HG02571 (cell line): ENCODE measurements around the gene NAGPA.

Source experiments
- ATAC-seq: cut with Tn5 transposase; IDR thresholded peaks from one replicate; pipeline ENCODE4 v1.9.1; 2021; ENCODE audit warnings: mild to moderate bottlenecking, moderate library complexity; ENCODE audit not compliant: unreplicated experiment

NAGPA gene

GRCh38 chr16:5004311-5004710 lies 29.4 kb downstream of the NAGPA start:
- ATAC-seq: no peak

- ATAC-seq: no peak
These were observed 29.9 kb downstream of the NAGPA start for GRCh38 chr16:5003828-5004227.

DNA sequence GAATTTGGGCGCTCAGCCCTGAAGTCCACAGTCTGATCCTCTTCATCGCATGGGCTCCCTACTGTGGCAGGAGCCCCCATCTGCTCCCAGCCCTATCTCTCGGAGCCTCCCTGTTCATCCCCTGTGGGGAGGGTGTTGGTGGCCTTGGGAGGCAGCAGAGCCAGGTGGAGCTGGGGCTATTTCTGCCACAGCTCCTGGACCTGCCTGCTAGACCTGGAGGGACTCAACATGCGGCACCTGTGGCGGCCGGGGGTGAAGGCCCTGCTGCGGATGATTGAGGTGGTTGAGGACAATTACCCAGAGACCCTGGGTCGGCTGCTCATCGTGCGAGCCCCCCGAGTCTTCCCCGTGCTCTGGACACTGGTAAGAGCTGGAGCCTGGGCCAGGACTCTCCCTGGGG lies 30.5 kb downstream of the NAGPA start:
- ATAC-seq: no peak

DNA sequence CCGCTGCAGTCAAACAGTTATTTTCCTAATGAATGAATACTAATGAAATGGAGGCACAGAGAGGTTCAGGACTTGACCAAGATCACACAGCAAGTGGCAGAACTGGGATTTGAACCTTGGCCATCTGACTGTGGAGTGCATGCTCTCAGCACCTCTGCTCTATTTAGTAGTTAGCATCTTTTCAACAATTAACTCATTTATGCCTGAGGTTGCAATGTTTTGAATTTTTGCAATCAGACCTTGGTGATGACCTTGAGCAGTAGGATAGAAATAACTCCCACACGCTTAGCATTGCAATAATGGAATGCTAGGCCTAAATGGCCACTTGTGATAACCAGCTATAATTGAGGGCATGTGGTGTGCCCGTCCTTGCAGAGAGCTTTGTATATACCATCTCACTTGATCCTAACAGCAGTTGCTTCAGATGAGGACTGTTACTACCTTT lies 31.0 kb downstream of the NAGPA start:
- no peak for ATAC-seq

GRCh38 chr16:5001986-5002385 lies 31.7 kb downstream of the NAGPA start:
- no peak for ATAC-seq

GRCh38 chr16:5001571-5001970 lies 32.2 kb downstream of the NAGPA start:
- ATAC-seq: no peak

GRCh38 chr16:5000573-5001001 lies 33.1 kb downstream of the NAGPA start:
- no peak for ATAC-seq

- ATAC-seq: no peak
These were observed 38.9 kb downstream of the NAGPA start for GRCh38 chr16:4994719-4995434.

DNA sequence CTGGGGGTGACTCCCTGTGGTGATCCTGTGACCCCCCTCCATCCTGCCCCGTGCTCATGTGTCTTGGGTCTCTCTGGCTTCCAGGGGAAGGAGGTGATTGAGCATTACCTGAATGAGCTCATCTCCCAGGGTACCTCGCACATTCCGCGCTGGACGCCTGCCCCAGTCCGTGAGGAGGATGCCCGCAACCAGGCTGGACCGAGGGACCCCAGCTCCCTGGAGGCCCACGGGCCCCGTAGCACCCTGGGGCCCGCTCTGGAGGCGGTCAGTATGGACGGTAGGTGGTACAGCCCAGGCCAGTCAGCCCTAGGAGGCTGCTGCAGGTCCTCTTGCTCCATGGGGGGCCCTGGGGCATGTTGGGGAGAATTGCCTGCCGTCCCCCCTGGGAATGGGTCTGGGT lies 42.0 kb downstream of the NAGPA start:
- ATAC-seq: no peak

GRCh38 chr16:4990415-4990814 lies 43.3 kb downstream of the NAGPA start:
- no peak for ATAC-seq

- ATAC-seq: no peak
These were observed 44.2 kb downstream of the NAGPA start for GRCh38 chr16:4989391-4990006.

DNA sequence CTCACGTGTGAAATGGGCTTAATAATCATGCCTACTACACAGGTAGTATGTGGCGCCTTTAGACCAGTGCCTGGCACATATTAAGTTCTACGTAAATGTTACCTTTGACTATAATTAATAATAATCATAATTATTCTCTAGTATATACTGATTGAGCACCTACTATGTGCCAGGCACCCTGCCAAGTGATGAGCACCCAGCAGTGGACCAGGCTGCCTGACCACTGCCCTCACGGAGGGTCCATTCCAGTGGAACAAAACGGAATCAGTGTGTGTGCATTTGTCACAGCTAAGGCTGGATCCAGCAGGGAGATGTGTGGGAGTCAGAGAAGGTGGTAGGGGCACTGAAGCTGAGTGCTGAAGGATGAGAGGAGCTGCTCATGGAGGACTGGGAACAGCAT lies 45.1 kb downstream of the NAGPA start:
- no peak for ATAC-seq

DNA sequence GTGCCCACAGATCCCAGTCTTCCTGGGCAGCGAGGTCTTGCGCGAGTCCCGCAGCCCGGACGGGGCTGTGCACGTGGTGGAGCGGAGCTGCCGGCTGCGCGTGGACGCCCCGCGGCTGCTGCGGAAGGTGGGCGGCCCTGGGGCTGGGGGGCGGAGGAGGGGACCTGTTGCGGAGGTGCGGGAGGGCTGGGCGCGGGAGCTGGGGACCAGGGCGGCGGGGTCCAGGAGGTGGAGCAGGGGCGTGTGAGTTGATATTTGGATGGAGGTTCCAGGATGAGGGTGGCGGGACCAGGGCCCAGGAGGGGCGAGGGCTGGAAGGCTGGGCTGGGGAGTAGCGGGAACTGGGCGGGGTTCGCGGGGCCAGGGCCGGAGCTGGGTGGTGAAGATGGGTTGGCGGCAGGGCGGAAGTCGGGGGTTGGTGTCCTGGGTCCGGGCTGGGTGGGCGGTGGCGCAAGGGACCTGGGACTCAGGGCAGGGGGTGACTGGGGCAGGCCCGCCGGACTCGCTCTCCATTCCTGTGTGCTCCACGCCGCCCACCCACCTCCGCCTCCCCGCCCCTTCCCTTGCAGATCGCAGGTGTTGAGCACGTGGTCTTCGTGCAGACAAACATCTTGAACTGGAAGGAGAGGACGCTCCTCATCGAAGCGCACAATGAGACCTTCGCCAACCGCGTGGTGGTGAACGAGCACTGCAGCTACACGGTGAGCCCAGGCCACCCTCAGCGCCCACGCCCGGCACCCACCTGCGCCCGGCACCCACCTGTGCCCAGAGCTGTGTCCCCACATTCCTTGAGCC lies 46.0 kb downstream of the NAGPA start:
- no peak for ATAC-seq

DNA sequence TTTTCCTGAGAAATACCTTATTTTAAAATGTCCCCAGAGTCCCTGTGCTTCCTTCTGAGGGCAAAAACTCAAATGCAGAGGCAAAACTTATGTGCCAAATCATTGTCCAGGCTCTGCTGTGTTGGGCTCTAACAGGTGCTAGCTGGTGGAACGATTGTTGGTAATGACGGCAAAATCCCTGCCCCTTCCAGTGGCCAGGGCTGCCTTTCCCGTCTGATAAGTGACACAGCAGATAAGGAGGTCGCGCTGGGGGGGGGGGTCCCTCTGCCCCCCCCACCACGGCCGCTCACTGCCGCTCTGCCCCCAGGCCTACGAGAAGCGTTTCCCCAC lies 46.5 kb downstream of the NAGPA start:
- ATAC-seq: no peak

DNA sequence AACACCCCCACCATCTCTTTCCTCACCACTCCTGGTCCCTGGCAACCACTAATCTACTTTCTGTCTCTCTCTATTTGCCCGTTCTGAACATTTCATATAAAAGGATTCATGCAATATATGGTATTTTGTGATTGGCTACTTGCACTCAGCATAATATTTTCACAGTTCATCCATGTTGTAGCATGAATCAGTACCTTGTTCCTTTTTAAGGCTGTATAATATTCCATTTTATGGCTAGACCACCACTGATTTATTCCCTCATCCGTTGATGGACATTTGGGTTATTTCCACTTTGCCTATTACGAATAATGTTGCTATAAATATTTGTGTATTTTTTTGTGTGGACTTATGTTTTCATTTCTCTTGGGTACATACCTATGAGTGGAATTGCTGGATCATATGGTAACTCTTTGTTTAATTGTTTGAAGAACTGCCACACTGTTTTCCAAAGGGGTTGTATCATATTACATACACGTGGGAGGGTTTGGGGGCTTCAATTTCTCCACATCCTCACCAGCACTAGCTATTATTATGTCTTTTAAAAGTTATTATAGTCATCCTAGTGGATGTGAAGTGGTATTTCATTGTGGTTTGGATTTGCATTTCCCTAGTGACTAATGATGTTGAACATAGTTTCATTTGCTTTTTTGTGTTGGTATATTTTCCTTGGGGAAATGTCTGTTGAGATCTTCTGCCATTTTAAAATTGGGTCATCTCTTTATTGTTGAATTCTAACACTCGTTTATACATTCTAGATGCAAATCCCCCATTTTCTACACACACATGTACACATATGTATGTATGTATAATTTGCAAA lies 49.4 kb downstream of the NAGPA start:
- ATAC-seq: no peak

DNA sequence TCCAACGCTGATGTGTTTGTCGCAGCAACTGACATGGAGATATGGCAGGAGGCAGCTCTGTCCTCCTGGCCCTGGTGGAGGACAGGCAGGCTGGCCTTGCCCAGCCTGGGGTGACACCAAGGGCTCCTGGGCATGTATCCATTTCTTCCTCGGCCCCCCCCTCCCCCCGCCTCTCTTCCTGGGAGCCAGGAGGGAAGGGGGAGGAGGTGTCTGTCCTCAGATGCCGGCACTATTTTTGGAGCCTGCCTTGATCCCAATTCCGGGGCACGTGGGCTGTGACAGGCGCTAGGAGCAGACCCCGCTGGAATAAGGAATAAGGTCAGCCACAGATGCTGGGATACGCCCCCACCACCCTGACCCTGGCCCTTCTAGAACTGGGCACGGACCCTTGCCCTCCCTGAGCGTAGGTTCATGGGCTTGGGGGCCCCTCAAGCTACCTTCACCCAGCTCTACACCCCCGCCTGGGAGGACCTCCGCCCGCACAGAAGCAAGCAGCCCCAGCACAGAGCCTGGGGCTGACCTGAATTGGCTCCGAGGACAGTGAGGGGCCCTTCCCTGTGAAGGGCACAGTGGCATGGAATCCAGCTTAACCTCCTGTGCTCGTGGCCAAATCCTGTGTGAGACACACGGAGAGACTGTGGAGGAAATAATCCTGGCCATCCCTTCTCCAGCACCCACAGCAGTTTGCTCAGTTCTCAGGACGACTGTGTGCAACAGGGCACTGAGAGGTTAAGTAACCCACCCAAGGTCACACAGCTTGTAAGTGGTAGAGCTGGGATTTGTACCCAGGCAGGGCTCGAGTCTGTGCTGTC lies 51.5 kb downstream of the NAGPA start:
- ATAC-seq: no peak

DNA sequence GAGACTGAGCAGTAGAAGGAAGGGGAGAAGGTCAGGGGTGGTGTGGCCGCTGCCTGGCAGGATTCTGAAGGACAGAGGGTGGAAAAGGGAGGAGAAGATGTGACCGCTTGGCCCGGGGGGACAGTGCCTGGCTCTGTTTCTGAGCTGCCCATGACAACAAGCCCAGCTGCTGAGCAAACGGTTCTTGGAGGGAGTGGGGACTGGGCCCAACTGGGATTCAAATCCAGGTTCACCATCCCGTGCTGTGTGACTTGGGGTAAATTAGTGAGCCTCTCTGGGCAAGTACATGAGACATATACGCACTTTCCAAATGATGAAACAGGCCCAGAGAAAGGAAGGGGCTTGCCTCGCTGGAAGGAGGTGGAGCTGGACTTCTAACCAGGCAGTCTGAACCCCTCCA lies 52.3 kb downstream of the NAGPA start:
- no peak for ATAC-seq

- no peak for ATAC-seq
These were observed 53.0 kb downstream of the NAGPA start for GRCh38 chr16:4980691-4981090.

DNA sequence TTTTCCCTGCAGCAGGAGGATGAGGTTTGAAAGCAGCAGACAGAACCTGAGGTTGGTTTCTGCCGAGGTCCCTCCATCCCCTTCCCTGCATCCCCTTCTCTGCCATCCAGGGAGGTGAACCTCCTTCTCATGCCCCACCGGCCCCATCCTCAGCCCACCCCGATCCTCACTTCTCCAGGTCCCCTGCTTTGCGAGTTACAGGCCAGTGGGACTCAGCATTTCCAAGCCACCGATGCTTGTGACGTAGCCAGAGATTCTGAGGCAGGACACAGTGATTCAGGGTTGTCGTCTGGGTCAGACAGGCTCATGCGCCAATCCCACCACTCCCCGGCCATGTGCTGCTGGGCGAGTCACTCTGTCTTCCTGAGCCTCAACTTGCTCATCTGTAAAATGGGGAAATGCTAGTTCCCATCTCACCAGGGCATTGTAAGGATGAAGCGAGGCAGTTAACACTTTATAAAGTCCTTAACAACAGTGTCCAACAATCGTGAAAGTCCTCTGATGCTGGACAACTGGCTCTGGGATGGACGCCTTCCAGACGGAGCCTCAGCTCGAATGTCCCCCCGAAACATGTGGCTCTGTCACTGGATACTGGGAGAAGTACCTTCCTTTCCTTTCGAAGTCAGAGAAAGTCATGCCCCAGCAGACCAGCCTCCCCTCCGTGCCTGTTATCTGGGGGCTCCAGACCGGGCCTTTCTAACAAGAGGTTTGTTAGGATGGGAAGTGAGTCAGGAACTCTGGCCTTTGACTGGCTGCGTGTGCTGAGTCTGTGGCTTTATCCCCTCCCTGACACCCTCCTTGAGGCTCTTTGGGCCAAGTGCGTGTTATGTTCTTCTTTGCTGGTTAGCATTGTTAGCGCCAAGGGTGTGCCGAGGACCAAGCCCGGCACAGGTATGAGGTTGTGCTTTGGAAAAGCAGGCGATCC lies 53.7 kb downstream of the NAGPA start:
- no peak for ATAC-seq
